SHP77 (cell line): Measurements from ENCODE around the gene ZNF45.
A peak's percentile ranks its signal among the peaks of the same experiment; 100 is the strongest.
"Not testable (repeated sequence)": the region's sequence is repeated elsewhere in the genome, so short reads cannot be mapped to it uniquely, and the experiment has no call there.

Experiments used
- DNase-seq, 2 experiments: peaks; one replicate each; lab custom pipeline; 2025; lab: John Stamatoyannopoulos, UW

Gene ZNF45

GRCh38 chr19:43934985-43935708, at the start of gene ZNF45:
TSS of gene ZNF45 (minus strand) at chr19:43935282. CDS start at chr19:43922185, 13,097 bp downstream.
- peak; percentile 92 for DNase-seq

- DNase-seq = no peak
Observed at GRCh38 chr19:43984687-43985000, 49.6 kb upstream of the ZNF45 start.

- peak; percentile 98 for DNase-seq
Observed at GRCh38 chr19:43983912-43984686, 49.0 kb upstream of the ZNF45 start, which contains the start of gene ZNF155. TSS of gene ZNF155 (plus strand) at chr19:43984188. CDS start at chr19:43988544, 4,356 bp downstream.

- DNase-seq = no peak
Observed at GRCh38 chr19:43983544-43983911, 48.4 kb upstream of the ZNF45 start.

GRCh38 chr19:43976732-43977131, 41.6 kb upstream of the ZNF45 start:
- no peak for DNase-seq

GRCh38 chr19:43966079-43966694, 31.1 kb upstream of the ZNF45 start:
- DNase-seq = no peak

GRCh38 chr19:43960411-43960810, 25.3 kb upstream of the ZNF45 start:
- DNase-seq = no peak

GRCh38 chr19:43957891-43958290, 22.8 kb upstream of the ZNF45 start:
- DNase-seq = no peak

- no peak for DNase-seq
Observed at GRCh38 chr19:43956827-43957226, 21.7 kb upstream of the ZNF45 start.

- peak; percentile 95 for DNase-seq
Observed at GRCh38 chr19:43950834-43951645, 16.0 kb upstream of the ZNF45 start, which contains the start of gene ZNF221. TSS of gene ZNF221 (plus strand) at chr19:43951228. CDS start at chr19:43962727, 11,499 bp downstream.

- not testable (repeated sequence) for DNase-seq
Observed at GRCh38 chr19:43949803-43950202, 14.7 kb upstream of the ZNF45 start.

- DNase-seq = not testable (repeated sequence)
Observed at GRCh38 chr19:43947412-43947811, 12.3 kb upstream of the ZNF45 start.

GRCh38 chr19:43941209-43941608, 6.1 kb upstream of the ZNF45 start:
- DNase-seq = no peak

GRCh38 chr19:43940719-43941118, 5.6 kb upstream of the ZNF45 start:
- no peak for DNase-seq

GRCh38 chr19:43939557-43940260, 4.6 kb upstream of the ZNF45 start:
- no peak for DNase-seq

GRCh38 chr19:43936188-43936587, 1.1 kb upstream of the ZNF45 start:
- DNase-seq = no peak

- no peak for DNase-seq
Observed at GRCh38 chr19:43934055-43934984, 762 bp downstream of the ZNF45 start.

GRCh38 chr19:43928820-43929219, 6.3 kb downstream of the ZNF45 start:
- no peak for DNase-seq

GRCh38 chr19:43923875-43924274, 11.2 kb downstream of the ZNF45 start:
- DNase-seq = no peak

- DNase-seq = no peak
Observed at GRCh38 chr19:43914051-43914450, 21.0 kb downstream of the ZNF45 start.
